ENCODE results near the gene GLB1L2.

GLB1L2 gene

DNA sequence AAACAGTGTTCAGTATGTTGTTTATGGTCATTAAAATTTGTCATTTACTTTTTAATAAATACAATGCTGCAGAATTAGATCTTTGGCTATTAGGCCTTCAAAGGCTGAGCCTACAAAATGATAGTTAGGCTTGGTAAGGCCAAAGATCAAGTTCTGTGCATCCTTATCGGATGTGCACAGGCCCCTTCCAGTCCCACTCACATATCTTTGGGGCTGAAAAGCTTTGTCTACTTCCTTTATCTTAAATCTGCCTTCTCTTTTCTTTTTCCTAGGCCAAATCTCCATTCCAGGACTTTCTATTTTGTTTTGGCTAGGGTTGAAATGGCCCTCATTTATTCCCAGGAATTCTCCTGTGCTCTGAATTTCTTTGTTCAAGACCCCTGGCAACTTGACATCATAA lies 3.4 kb upstream of the GLB1L2 start:
- no peak for ATAC-seq
- TF ChIP-seq TOX (CRISPR knock-in tag; IDR thresholded peaks at IDR 0.05; ENCODE audit: borderline replicate concordance) (no peak), BACH2 (CRISPR knock-in tag; IDR thresholded peaks at IDR 0.05; ENCODE audit: borderline replicate concordance) (no peak), ARNTL (CRISPR knock-in tag; IDR thresholded peaks at IDR 0.05; ENCODE audit: borderline replicate concordance, low read depth) (no peak), PPARA (CRISPR knock-in tag; IDR thresholded peaks at IDR 0.05; ENCODE audit: borderline replicate concordance) (no peak), SNAI2 (CRISPR knock-in tag; IDR thresholded peaks at IDR 0.05) (no peak), ZFP3 (CRISPR knock-in tag; IDR thresholded peaks at IDR 0.05) (no peak), TCF4 (CRISPR knock-in tag; IDR thresholded peaks at IDR 0.05; ENCODE audit: borderline replicate concordance) (no peak), ZNF565 (CRISPR knock-in tag; conservative IDR thresholded peaks at IDR 0.05; ENCODE audit: low read depth) (no peak), CSDC2 (CRISPR knock-in tag; IDR thresholded peaks at IDR 0.05) (no peak), RARB (CRISPR knock-in tag; IDR thresholded peaks at IDR 0.05) (no peak), OSR1 (CRISPR knock-in tag; IDR thresholded peaks at IDR 0.05) (no peak)
- TF ChIP-seq, protein P1, sequence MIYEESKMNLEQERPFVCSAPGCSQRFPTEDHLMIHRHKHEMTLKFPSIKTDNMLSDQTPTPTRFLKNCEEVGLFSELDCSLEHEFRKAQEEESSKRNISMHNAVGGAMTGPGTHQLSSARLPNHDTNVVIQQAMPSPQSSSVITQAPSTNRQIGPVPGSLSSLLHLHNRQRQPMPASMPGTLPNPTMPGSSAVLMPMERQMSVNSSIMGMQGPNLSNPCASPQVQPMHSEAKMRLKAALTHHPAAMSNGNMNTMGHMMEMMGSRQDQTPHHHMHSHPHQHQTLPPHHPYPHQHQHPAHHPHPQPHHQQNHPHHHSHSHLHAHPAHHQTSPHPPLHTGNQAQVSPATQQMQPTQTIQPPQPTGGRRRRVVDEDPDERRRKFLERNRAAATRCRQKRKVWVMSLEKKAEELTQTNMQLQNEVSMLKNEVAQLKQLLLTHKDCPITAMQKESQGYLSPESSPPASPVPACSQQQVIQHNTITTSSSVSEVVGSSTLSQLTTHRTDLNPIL (CRISPR knock-in tag; IDR thresholded peaks at IDR 0.05; ENCODE audit: low read depth) = no peak
- TF ChIP-seq, protein P2, sequence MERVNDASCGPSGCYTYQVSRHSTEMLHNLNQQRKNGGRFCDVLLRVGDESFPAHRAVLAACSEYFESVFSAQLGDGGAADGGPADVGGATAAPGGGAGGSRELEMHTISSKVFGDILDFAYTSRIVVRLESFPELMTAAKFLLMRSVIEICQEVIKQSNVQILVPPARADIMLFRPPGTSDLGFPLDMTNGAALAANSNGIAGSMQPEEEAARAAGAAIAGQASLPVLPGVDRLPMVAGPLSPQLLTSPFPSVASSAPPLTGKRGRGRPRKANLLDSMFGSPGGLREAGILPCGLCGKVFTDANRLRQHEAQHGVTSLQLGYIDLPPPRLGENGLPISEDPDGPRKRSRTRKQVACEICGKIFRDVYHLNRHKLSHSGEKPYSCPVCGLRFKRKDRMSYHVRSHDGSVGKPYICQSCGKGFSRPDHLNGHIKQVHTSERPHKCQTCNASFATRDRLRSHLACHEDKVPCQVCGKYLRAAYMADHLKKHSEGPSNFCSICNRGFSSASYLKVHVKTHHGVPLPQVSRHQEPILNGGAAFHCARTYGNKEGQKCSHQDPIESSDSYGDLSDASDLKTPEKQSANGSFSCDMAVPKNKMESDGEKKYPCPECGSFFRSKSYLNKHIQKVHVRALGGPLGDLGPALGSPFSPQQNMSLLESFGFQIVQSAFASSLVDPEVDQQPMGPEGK (CRISPR knock-in tag; IDR thresholded peaks at IDR 0.05; ENCODE audit: borderline replicate concordance) = no peak
- TF ChIP-seq, protein P3, sequence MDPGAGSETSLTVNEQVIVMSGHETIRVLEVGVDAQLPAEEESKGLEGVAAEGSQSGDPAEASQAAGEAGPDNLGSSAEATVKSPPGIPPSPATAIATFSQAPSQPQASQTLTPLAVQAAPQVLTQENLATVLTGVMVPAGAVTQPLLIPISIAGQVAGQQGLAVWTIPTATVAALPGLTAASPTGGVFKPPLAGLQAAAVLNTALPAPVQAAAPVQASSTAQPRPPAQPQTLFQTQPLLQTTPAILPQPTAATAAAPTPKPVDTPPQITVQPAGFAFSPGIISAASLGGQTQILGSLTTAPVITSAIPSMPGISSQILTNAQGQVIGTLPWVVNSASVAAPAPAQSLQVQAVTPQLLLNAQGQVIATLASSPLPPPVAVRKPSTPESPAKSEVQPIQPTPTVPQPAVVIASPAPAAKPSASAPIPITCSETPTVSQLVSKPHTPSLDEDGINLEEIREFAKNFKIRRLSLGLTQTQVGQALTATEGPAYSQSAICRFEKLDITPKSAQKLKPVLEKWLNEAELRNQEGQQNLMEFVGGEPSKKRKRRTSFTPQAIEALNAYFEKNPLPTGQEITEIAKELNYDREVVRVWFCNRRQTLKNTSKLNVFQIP (CRISPR knock-in tag; IDR thresholded peaks at IDR 0.05; ENCODE audit: borderline replicate concordance, low read depth) = no peak

DNA sequence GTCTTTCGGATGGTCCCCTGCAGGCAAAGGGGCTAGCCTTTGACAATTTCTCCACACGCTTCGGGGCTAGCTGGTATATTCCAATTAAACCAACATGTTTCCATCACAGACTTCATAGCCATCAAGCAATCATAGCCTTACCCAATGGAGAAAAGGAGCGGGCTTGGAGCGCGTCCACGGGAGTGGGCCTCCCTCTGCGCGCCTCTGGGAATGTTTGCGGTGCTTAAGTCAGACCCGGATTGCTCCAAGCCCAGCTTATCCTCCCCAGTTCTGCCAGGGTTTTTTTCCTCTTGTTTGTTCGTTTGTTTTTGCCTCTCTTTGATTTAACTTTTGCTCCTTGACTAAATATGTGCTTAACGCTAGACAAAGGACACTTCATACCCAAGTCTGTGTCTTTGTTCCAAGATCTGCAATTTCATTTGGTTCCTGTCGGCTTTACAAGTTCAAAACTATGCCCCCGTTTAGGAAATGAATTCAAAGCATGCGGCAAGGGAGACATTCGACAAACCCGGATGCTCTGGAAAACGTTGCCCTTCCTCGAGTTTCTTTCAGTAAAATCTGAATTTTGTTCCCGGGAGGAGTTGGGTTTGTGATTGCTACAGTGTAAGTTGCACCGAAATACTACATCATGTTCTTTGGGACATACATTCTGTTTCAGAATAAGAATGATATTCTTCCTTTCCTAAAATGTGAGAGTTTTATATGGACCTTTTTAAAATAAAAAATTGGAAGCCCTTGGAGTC lies 1.0 kb upstream of the GLB1L2 start:
- TF ChIP-seq TCF4 (CRISPR knock-in tag; IDR thresholded peaks at IDR 0.05; ENCODE audit: borderline replicate concordance) = no peak
- TF ChIP-seq ZC3H10 (CRISPR knock-in tag; IDR thresholded peaks at IDR 0.05) = no peak
- TF ChIP-seq, protein P3 (CRISPR knock-in tag; IDR thresholded peaks at IDR 0.05; ENCODE audit: borderline replicate concordance, low read depth) = no peak
- no peak for TF ChIP-seq ZNF70 (CRISPR knock-in tag; IDR thresholded peaks at IDR 0.05)
- TF ChIP-seq ZFP3 (CRISPR knock-in tag; IDR thresholded peaks at IDR 0.05) = no peak
- TF ChIP-seq SNAI2 (CRISPR knock-in tag; IDR thresholded peaks at IDR 0.05) = no peak
- no peak for TF ChIP-seq TOX (CRISPR knock-in tag; IDR thresholded peaks at IDR 0.05; ENCODE audit: borderline replicate concordance)
- TF ChIP-seq, protein P2 (CRISPR knock-in tag; IDR thresholded peaks at IDR 0.05; ENCODE audit: borderline replicate concordance) = no peak
- no peak for TF ChIP-seq CSDC2 (CRISPR knock-in tag; IDR thresholded peaks at IDR 0.05)
- TF ChIP-seq RARB (CRISPR knock-in tag; IDR thresholded peaks at IDR 0.05) = no peak

DNA sequence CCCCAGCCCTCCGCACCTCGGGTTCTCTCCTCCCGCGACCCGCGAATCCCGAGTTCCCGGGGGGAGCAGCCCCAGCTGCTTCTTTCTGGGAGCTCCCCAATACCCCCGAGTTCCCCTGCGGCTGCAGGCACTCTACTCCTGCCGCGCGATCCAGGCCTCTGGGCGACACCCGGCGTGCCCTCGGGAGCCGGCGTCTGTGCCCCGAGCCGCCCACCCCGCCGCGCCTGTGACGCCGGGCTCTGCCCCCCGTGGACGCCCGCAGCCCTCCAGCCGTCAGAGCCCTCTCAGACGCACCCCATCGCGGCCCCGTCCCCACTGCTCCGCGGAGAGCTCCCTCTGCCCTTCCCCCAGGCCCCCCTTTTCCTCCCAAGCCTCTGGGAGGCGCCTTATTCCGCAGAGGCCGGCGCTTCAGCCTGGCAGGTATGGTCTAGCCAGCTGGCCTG lies 422 bp downstream of the GLB1L2 start:
- TF ChIP-seq, protein P1 (CRISPR knock-in tag; IDR thresholded peaks at IDR 0.05; ENCODE audit: low read depth) = no peak
- no peak for TF ChIP-seq ZFP3 (CRISPR knock-in tag; IDR thresholded peaks at IDR 0.05)
- no peak for TF ChIP-seq TOX (CRISPR knock-in tag; IDR thresholded peaks at IDR 0.05; ENCODE audit: borderline replicate concordance)
- TF ChIP-seq ZNF8 (CRISPR knock-in tag; IDR thresholded peaks at IDR 0.05) = no peak
- TF ChIP-seq ZC3H10 (CRISPR knock-in tag; IDR thresholded peaks at IDR 0.05) = no peak
- TF ChIP-seq TCF4 (CRISPR knock-in tag; IDR thresholded peaks at IDR 0.05; ENCODE audit: borderline replicate concordance) = no peak
- no peak for TF ChIP-seq CSDC2 (CRISPR knock-in tag; IDR thresholded peaks at IDR 0.05)
- ATAC-seq = peak; percentile 44

More for the DNA sequence above, 1.0 kb upstream of the GLB1L2 start:
- ATAC-seq = no peak

Data from SK-N-SH treated with all-trans-retinoic acid at 6 μM for 48 hours (cell line).